B cell (primary cell): ENCODE data around the gene HOMEZ. TPM values are rescaled to one million over a fixed set of nuclear protein-coding genes. Genes with fewer than 3 reads are reported as not detected.

Experiments
- ATAC-seq: fragments of 200-7000 bp; cut with Tn5 transposase; one replicate; pipeline ENCODE4 v1.10.0; 2021; ENCODE audit warnings: low read depth, mild to moderate bottlenecking, moderate number of reproducible peaks, moderate library complexity
- CTCF ChIA-PET: fragments of 350-600 bp; sonication (Branson Sonifier 250); formaldehyde crosslinking; loops from one replicate; lab custom pipeline; 2021; ENCODE audit warnings: antibody characterized with exemption, inconsistent platforms; lab: Charles Lee
- POLR2A ChIA-PET: fragments of 350-600 bp; sonication (Branson Sonifier 250); formaldehyde crosslinking; loops from one replicate; lab custom pipeline; 2021; ENCODE audit warnings: antibody characterized with exemption; lab: Charles Lee
- DNase-seq: peaks from one replicate; pipeline ENCODE4 v3.0.0; 2013
- H2AFZ ChIP-seq: 2 replicates; pipeline ENCODE4 v1.6.1; 2012; ENCODE audit warnings: mild to moderate bottlenecking, low read depth, low read length; ENCODE audit not compliant: insufficient read depth, poor library complexity, severe bottlenecking
- H3K27ac ChIP-seq, 2 donors: 1 replicate in 1 of 2; 2 replicates in 1 of 2; pipeline ENCODE4 v1.5.1; 2012 to 2013; ENCODE audit warnings: low read length in 2 of 2, mild to moderate bottlenecking in 2 of 2, moderate library complexity in 1 of 2
- H3K27me3 ChIP-seq, 4 experiments: fragments of 200-600 bp in 1 of 4; sonication (generic) in 1 of 4; replicated peaks in 1 of 4; 1 replicate in 2 of 4; 2 replicates in 2 of 4; pipeline versions ENCODE4 v1.6.1 to v1.7.0; 2013 to 2016; ENCODE audit warnings: low read length in 3 of 4, mild to moderate bottlenecking in 2 of 4, mixed read lengths in 1 of 4, moderate library complexity in 1 of 4; ENCODE audit not compliant: insufficient read depth in 4 of 4, control insufficient read depth in 3 of 4; ENCODE audit errors: control extremely low read depth in 1 of 4
- H3K36me3 ChIP-seq, 2 experiments: replicated peaks in 1 of 2; 1 replicate in 1 of 2; 2 replicates in 1 of 2; pipeline versions ENCODE4 v1.6.1 to v1.7.1; 2013; ENCODE audit warnings: low read length in 1 of 2; ENCODE audit not compliant: insufficient read depth in 2 of 2, control insufficient read depth in 1 of 2; ENCODE audit errors: control extremely low read depth in 1 of 2, extremely low read depth in 1 of 2
- H3K4me1 ChIP-seq, 2 donors: fragments of 200-600 bp in 1 of 2; sonication (generic) in 1 of 2; 1 replicate in 1 of 2; 2 replicates in 1 of 2; pipeline versions ENCODE4 v1.5.1 to v1.6.1; 2013 to 2017; ENCODE audit warnings: low read length in 2 of 2; ENCODE audit not compliant: control insufficient read depth in 2 of 2, insufficient read depth in 2 of 2
- H3K4me2 ChIP-seq: replicated peaks from 2 replicates; pipeline ENCODE3; 2012; ENCODE audit warnings: mild to moderate bottlenecking, low read depth, low read length; ENCODE audit not compliant: poor library complexity, severe bottlenecking
- H3K4me3 ChIP-seq, 5 experiments: fragments of 200-600 bp in 1 of 5; sonication (generic) in 1 of 5; 1 replicate in 3 of 5; 2 replicates in 2 of 5; pipeline versions ENCODE4 v1.5.1 to v1.7.0; 2011 to 2016; ENCODE audit warnings: low read length in 4 of 5, mild to moderate bottlenecking in 4 of 5, low read depth in 2 of 5, control low read depth in 1 of 5, moderate library complexity in 1 of 5; ENCODE audit not compliant: insufficient read depth in 1 of 5; ENCODE audit errors: control extremely low read depth in 1 of 5, extremely low read depth in 1 of 5
- H3K79me2 ChIP-seq: fragments of 200-600 bp; sonication (generic); one replicate; pipeline ENCODE4 v1.6.0; 2016; ENCODE audit warnings: low read length; ENCODE audit not compliant: control insufficient read depth, insufficient read depth
- H3K9ac ChIP-seq: fragments of 200-600 bp; sonication (generic); 2 replicates; pipeline ENCODE4 v1.6.1; 2017; ENCODE audit warnings: mild to moderate bottlenecking, low read length, moderate library complexity
- H3K9me3 ChIP-seq, 3 donors: one replicate each; pipeline versions ENCODE4 v1.6.1 to v1.7.1; 2013; ENCODE audit warnings: low read length in 2 of 3; ENCODE audit not compliant: control insufficient read depth in 2 of 3, insufficient read depth in 1 of 3; ENCODE audit errors: control extremely low read depth in 1 of 3
- H4K20me1 ChIP-seq: 2 replicates; pipeline ENCODE4 v1.6.0; 2012; ENCODE audit warnings: mild to moderate bottlenecking, low read length; ENCODE audit not compliant: insufficient read depth, control insufficient read depth, poor library complexity, severe bottlenecking
- H3K27ac Mint-ChIP-seq: one replicate; pipeline ENCODE4 v1.8.0; 2021; ENCODE audit warnings: mixed read lengths
- H3K27me3 Mint-ChIP-seq: one replicate; pipeline ENCODE4 v1.8.0; 2021; ENCODE audit warnings: mixed read lengths
- H3K4me1 Mint-ChIP-seq: one replicate; pipeline ENCODE4 v1.8.0; 2021; ENCODE audit warnings: mixed read lengths
- H3K4me3 Mint-ChIP-seq: one replicate; pipeline ENCODE4 v1.8.0; 2021; ENCODE audit warnings: mixed read lengths
- H3K9me3 Mint-ChIP-seq: one replicate; pipeline ENCODE4 v1.8.0; 2022; ENCODE audit warnings: mixed read lengths; ENCODE audit not compliant: insufficient read depth
- CTCF ChIP-seq: fragments of 200-600 bp; IDR thresholded peaks from one replicate; pipeline ENCODE4 v1.8.0; 2022; ENCODE audit warnings: antibody characterized with exemption, mild to moderate bottlenecking
- EZH2 ChIP-seq: IDR thresholded peaks from 2 replicates; pipeline ENCODE4 v1.6.1; 2012; ENCODE audit warnings: borderline replicate concordance, low read depth, mild to moderate bottlenecking, moderate library complexity, low read length; ENCODE audit not compliant: insufficient read depth, poor library complexity, severe bottlenecking
- WGBS: methylation state at CpG from one replicate; pipeline ENCODE4 v1.1.5; 2013; ENCODE audit warnings: missing lambda C conversion rate; ENCODE audit not compliant: insufficient coverage; 5-methylcytosine and 5-hydroxymethylcytosine counted together
- intact Hi-C: fragments of 100-400 bp; cut with micrococcal nuclease; formaldehyde crosslinking; loops from one replicate; pipeline ENCODE4 v1.10.0; 2022
- polyA plus RNA-seq: library from polyadenylated mRNA; depleted of rRNA; stranded (reverse); fragments of >200 nt; gene quantifications from 2 replicates; pipeline ENCODE4 v1.2.3, GENCODE V29; 2012
- total RNA-seq, 2 donors: library from RNA; stranded (reverse); fragments of 120-200 nt in 1 of 2; gene quantifications; 1 replicate in 1 of 2; 2 replicates in 1 of 2; pipeline versions ENCODE4 v1.2.3 to v1.2.4, GENCODE V29; 2013 to 2022

The HOMEZ gene
- total and polyA plus RNA-seq, 2 donors (not counting 1 experiment from before 2014, with no cell fraction given) = 4.2 to 15.5 TPM

- H3K27me3 ChIP-seq = no peaks in the 10 kb centered on the region
- Mint-ChIP-seq H3K27ac (peak overlapping the region; percentile 95), H3K9me3 (no peaks in the 10 kb centered on the region), H3K4me3 (peak overlapping the region; percentile 98), H3K27me3 (no peaks in the 10 kb centered on the region), H3K4me1 (peaks cover 32% of the 10 kb centered on the region)
- H2AFZ ChIP-seq = peak overlapping the region; percentile 71
- H3K27ac ChIP-seq = peak overlapping the region; percentile 95 to 96
- H4K20me1 ChIP-seq = no peaks in the 10 kb centered on the region
- TF ChIP-seq CTCF = no peak
- TF ChIP-seq EZH2 = no peak
- WGBS = 68% methylated on average over 5 of the region's 10 CpGs
- no peak for DNase-seq
- H3K36me3 ChIP-seq = peaks cover 0 to 14% of the 10 kb centered on the region in 2 experiments
- H3K79me2 ChIP-seq = peaks cover 6% of the 10 kb centered on the region
- peak overlapping the region; percentile 98 for H3K4me2 ChIP-seq
- intact Hi-C loops = loop anchor here (1.0 to 10.0 kb wide), 10 partner anchors 35 to 1918 kb away; partner anchors contain the start of genes MDP1, PRMT5, PSME2 and RNF31
- ChIA-PET POLR2A (interaction anchor here (0.6 to 5.0 kb wide), 6 partner anchors 14 to 976 kb away, joined by 4 to 84 read pairs (median 9); partner anchors contain the start of genes ACIN1, C14orf119, HOMEZ and PABPN1), CTCF (interaction anchor here (1.0 to 8.6 kb wide), 10 partner anchors 14 to 231 kb away, joined by 3 to 56 read pairs (median 4); partner anchors contain the start of genes ACIN1, C14orf119, HOMEZ and PABPN1)
- peaks cover 16 to 19% of the 10 kb centered on the region in 2 donors for H3K4me1 ChIP-seq
- ATAC-seq = no peak
- H3K9ac ChIP-seq = peak overlapping the region; percentile 86
- peak overlapping the region; percentile 69 to 80 (median 76) for H3K4me3 ChIP-seq
- no peaks in the 10 kb centered on the region for H3K9me3 ChIP-seq
These were observed 14.2 kb upstream of the HOMEZ start for GRCh38 chr14:23299986-23300686.
